ENCODE results near the gene RMND5B. TPM values are rescaled to one million over a fixed set of nuclear protein-coding genes. Genes with fewer than 3 reads are reported as not detected.

RMND5B gene
- total and polyA plus RNA-seq, 2 of the 13 experiments (the other 11 are each of a cell fraction or from before 2014, with no cell fraction given), result 18.6 to 20.4 TPM

DNA sequence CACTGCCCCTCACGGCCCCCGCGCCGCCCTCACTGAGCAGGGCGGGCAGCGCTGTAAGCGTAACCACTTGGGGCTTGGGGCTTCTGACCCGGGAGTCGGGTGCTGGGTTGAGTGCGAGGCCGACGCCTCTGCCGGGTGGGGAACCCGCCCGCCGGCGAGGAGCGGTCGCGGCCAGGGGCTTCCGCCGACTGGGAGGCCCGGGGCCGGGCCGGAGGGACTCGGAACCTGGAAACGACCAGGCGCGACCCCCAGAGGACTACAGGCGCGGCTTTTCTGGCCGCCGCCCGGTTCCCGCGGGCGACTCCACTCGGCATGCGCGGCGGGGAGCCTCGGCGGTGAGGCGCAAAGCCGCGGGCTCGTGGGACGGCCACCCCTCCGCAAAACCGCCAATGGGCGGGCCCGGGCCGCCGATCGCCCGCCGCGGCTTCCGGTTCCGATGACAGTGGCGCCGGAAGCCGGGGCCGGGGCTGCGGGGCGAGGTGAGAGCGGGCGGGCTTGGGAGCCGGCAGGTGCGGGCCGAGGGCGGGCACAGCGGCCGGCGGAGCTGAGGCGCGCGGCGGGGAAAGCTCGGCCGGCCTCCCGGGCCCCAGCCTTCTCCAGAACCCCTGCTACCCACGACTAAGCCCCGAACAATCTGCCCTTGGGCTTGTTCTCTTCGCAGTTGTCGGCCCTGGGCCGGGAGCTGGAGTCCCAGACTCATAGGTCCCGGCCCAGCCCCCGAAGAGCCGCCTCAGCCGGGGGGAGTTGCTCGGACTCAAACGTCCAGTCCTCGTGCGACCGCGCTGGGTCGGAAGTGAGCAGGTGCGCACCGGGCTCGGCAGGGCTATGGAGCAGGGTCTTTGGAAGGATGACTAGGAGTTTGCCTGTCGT, at the start of gene RMND5B (continued):
- TF ChIP-seq ZNF326 (CRISPR knock-in tag; IDR thresholded peaks at IDR 0.05; ENCODE audit: borderline replicate concordance) (no peak), NFKBIZ (CRISPR knock-in tag; IDR thresholded peaks at IDR 0.05) (peak; percentile 15; the same call in 1 of the 2 replicates), RNF2 (conservative IDR thresholded peaks at IDR 0.05; ENCODE audit: low read depth) (peak; percentile 52; the same call in 1 of the 2 replicates), MEIS2 (CRISPR knock-in tag; IDR thresholded peaks at IDR 0.05) (no peak; the same call in 1 of the 2 replicates), ISL2 (CRISPR knock-in tag; IDR thresholded peaks at IDR 0.05) (no peak; the same call in 1 of the 2 replicates), FOXK1 (CRISPR knock-in tag; IDR thresholded peaks at IDR 0.05; ENCODE audit: borderline replicate concordance, low read depth) (no peak), SMARCC2 (IDR thresholded peaks at IDR 0.05) (no peak), TARDBP (CRISPR knock-in tag; IDR thresholded peaks at IDR 0.05) (peak; percentile 42; the same call in 1 of the 2 replicates)
- TF ChIP-seq, protein P1, sequence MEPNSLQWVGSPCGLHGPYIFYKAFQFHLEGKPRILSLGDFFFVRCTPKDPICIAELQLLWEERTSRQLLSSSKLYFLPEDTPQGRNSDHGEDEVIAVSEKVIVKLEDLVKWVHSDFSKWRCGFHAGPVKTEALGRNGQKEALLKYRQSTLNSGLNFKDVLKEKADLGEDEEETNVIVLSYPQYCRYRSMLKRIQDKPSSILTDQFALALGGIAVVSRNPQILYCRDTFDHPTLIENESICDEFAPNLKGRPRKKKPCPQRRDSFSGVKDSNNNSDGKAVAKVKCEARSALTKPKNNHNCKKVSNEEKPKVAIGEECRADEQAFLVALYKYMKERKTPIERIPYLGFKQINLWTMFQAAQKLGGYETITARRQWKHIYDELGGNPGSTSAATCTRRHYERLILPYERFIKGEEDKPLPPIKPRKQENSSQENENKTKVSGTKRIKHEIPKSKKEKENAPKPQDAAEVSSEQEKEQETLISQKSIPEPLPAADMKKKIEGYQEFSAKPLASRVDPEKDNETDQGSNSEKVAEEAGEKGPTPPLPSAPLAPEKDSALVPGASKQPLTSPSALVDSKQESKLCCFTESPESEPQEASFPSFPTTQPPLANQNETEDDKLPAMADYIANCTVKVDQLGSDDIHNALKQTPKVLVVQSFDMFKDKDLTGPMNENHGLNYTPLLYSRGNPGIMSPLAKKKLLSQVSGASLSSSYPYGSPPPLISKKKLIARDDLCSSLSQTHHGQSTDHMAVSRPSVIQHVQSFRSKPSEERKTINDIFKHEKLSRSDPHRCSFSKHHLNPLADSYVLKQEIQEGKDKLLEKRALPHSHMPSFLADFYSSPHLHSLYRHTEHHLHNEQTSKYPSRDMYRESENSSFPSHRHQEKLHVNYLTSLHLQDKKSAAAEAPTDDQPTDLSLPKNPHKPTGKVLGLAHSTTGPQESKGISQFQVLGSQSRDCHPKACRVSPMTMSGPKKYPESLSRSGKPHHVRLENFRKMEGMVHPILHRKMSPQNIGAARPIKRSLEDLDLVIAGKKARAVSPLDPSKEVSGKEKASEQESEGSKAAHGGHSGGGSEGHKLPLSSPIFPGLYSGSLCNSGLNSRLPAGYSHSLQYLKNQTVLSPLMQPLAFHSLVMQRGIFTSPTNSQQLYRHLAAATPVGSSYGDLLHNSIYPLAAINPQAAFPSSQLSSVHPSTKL (CRISPR knock-in tag; IDR thresholded peaks at IDR 0.05), result peak; percentile 45; the same call in 1 of the 2 replicates
- TF ChIP-seq, protein P2, sequence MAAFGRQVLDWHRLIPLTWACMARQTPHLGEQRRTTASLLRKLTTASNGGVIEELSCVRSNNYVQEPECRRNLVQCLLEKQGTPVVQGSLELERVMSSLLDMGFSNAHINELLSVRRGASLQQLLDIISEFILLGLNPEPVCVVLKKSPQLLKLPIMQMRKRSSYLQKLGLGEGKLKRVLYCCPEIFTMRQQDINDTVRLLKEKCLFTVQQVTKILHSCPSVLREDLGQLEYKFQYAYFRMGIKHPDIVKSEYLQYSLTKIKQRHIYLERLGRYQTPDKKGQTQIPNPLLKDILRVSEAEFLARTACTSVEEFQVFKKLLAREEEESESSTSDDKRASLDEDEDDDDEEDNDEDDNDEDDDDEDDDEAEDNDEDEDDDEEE (CRISPR knock-in tag; IDR thresholded peaks at IDR 0.05), result no peak; the same call in none of the 2 replicates
- TF ChIP-seq, protein P3, sequence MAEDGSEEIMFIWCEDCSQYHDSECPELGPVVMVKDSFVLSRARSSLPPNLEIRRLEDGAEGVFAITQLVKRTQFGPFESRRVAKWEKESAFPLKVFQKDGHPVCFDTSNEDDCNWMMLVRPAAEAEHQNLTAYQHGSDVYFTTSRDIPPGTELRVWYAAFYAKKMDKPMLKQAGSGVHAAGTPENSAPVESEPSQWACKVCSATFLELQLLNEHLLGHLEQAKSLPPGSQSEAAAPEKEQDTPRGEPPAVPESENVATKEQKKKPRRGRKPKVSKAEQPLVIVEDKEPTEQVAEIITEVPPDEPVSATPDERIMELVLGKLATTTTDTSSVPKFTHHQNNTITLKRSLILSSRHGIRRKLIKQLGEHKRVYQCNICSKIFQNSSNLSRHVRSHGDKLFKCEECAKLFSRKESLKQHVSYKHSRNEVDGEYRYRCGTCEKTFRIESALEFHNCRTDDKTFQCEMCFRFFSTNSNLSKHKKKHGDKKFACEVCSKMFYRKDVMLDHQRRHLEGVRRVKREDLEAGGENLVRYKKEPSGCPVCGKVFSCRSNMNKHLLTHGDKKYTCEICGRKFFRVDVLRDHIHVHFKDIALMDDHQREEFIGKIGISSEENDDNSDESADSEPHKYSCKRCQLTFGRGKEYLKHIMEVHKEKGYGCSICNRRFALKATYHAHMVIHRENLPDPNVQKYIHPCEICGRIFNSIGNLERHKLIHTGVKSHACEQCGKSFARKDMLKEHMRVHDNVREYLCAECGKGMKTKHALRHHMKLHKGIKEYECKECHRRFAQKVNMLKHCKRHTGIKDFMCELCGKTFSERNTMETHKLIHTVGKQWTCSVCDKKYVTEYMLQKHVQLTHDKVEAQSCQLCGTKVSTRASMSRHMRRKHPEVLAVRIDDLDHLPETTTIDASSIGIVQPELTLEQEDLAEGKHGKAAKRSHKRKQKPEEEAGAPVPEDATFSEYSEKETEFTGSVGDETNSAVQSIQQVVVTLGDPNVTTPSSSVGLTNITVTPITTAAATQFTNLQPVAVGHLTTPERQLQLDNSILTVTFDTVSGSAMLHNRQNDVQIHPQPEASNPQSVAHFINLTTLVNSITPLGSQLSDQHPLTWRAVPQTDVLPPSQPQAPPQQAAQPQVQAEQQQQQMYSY (CRISPR knock-in tag; IDR thresholded peaks at IDR 0.05), result peak; percentile 69; the same call in 1 of the 2 replicates
- TF ChIP-seq, protein P4, sequence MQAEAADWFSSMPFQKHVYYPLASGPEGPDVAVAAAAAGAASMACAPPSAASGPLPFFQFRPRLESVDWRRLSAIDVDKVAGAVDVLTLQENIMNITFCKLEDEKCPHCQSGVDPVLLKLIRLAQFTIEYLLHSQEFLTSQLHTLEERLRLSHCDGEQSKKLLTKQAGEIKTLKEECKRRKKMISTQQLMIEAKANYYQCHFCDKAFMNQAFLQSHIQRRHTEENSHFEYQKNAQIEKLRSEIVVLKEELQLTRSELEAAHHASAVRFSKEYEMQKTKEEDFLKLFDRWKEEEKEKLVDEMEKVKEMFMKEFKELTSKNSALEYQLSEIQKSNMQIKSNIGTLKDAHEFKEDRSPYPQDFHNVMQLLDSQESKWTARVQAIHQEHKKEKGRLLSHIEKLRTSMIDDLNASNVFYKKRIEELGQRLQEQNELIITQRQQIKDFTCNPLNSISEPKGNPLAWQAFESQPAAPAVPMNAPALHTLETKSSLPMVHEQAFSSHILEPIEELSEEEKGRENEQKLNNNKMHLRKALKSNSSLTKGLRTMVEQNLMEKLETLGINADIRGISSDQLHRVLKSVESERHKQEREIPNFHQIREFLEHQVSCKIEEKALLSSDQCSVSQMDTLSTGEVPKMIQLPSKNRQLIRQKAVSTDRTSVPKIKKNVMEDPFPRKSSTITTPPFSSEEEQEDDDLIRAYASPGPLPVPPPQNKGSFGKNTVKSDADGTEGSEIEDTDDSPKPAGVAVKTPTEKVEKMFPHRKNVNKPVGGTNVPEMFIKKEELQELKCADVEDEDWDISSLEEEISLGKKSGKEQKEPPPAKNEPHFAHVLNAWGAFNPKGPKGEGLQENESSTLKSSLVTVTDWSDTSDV (CRISPR knock-in tag; IDR thresholded peaks at IDR 0.05), result peak; percentile 73; the same call in 1 of the 2 replicates

Measured in HepG2 (cell line).